ENCODE data around the gene ZSCAN22.
A peak's percentile ranks its signal among the peaks of the same experiment; 100 is the strongest.

Gene ZSCAN22

GRCh38 chr19:58326914-58327726, at the start of gene ZSCAN22:
TSS of gene ZSCAN22 (plus strand) at chr19:58326994. CDS start at chr19:58334803, 7,809 bp downstream.
- peak within 1 kb of the TSS; percentile 71 for H3K4me3 ChIP-seq (ENCODE audit: low read depth, low read length)
- no peak for TF ChIP-seq CTCF (IDR thresholded peaks at IDR 0.05; ENCODE audit: borderline replicate concordance, insufficient read depth, low read depth, low read length)

- no peak for TF ChIP-seq CTCF (IDR thresholded peaks at IDR 0.05; ENCODE audit: borderline replicate concordance, insufficient read depth, low read depth, low read length)
- no peak overlapping the region for H3K4me3 ChIP-seq (ENCODE audit: low read depth, low read length)
Observed at GRCh38 chr19:58277197-58277596, 49.6 kb upstream of the ZSCAN22 start.

- peak overlapping the region; percentile 69 for H3K4me3 ChIP-seq (ENCODE audit: low read depth, low read length)
- TF ChIP-seq CTCF (IDR thresholded peaks at IDR 0.05; ENCODE audit: borderline replicate concordance, insufficient read depth, low read depth, low read length) = no peak
Observed at GRCh38 chr19:58277748-58278540, 48.9 kb upstream of the ZSCAN22 start.

- peak within 1 kb of the TSS; percentile 69 for H3K4me3 ChIP-seq (ENCODE audit: low read depth, low read length)
Observed at GRCh38 chr19:58278541-58279041, 48.2 kb upstream of the ZSCAN22 start, which contains the start of gene ZNF8. TSS of gene ZNF8 (plus strand) at chr19:58278955. CDS start at chr19:58279082, 127 bp downstream.

DNA sequence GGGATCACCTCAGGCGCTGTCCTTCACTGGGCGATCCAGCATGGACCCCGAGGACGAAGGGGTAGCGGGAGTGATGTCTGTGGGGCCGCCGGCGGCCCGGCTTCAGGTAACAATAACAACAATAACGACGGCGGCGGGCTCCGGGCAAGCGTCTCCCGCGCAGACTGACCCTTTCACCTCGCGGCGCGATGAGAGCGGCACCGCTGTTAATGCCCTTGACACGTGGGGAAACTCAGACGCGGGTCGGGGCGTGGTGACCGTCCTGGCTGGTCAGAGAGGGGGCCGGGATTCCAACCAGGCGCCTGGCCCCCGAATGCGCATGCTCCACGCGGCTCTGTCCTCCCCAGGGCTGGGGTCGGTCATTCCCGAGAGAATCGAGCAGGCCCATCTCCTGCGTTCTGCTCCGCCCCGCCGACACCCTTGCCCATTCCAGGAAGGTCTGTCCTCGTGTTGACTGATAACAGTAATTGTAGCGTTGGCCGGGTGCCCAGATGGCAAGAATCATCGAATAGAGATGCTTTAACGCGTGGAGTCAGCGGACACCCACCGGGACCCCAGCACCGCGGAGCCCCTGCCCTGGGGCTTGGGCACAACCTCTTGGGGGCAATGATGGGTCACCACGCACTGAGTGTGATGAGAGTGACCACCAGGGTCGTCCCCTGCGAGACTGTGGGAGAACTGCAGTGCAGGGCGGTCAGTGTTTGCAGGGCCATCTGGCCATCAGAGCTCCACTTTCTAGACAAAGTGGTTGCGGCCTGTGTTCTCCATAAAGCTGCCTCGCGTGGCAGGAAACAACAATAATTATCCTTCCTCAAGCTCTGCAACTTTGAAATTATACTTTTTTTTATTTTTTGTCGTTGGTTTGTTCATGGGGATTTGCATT, 47.5 kb upstream of the ZSCAN22 start:
- TF ChIP-seq CTCF (IDR thresholded peaks at IDR 0.05; ENCODE audit: borderline replicate concordance, insufficient read depth, low read depth, low read length) = no peak
- peak overlapping the region; percentile 69 for H3K4me3 ChIP-seq (ENCODE audit: low read depth, low read length)

More at GRCh38 chr19:58278541-58279041, 48.2 kb upstream of the ZSCAN22 start, which contains the start of gene ZNF8:
- TF ChIP-seq CTCF (IDR thresholded peaks at IDR 0.05; ENCODE audit: borderline replicate concordance, insufficient read depth, low read depth, low read length) = no peak

DNA sequence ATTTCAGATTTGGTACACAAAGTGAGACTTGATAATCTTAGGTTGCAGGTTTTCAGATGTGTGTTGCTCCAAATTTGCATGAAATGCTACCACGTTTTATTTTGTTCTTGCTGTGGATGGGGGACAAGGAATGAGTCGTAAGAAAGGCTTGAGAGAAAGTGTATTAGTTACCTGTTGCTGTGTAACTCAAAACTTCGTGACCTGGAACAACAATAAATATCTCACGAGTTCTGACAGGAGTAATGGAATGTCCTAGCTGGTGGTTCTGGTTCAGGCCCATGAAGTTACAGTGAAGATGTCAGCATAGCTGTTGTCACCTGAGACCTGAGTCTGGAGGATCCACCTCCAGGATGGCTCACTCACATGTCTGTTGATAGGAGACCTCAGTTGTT, 46.9 kb upstream of the ZSCAN22 start:
- no peak for TF ChIP-seq CTCF (IDR thresholded peaks at IDR 0.05; ENCODE audit: borderline replicate concordance, insufficient read depth, low read depth, low read length)
- peak overlapping the region; percentile 69 for H3K4me3 ChIP-seq (ENCODE audit: low read depth, low read length)
